Testis (tissue), 2 donors: Measurements from ENCODE around the gene KMT5B.

Experiments used
- POLR2A ChIP-seq: fragments of 450-650 bp; IDR thresholded peaks from one replicate; pipeline ENCODE4 v1.6.1; 2017; ENCODE audit warnings: antibody characterized with exemption, mild to moderate bottlenecking, moderate library complexity
- TF ChIP-seq, protein P1 (sequence below), 3 experiments: fragments of 450-650 bp in 2 of 3; fragments of 200-600 bp in 1 of 3; sonication (generic) in 1 of 3; IDR thresholded peaks; one replicate each; pipeline ENCODE4 v1.5.1; 2016 to 2019; ENCODE audit warnings: antibody characterized with exemption in 3 of 3, mild to moderate bottlenecking in 2 of 3, moderate library complexity in 1 of 3

GRCh38 chr11:68159161-68159560 is 53.9 kb downstream of the KMT5B start:
- TF ChIP-seq, protein P1, sequence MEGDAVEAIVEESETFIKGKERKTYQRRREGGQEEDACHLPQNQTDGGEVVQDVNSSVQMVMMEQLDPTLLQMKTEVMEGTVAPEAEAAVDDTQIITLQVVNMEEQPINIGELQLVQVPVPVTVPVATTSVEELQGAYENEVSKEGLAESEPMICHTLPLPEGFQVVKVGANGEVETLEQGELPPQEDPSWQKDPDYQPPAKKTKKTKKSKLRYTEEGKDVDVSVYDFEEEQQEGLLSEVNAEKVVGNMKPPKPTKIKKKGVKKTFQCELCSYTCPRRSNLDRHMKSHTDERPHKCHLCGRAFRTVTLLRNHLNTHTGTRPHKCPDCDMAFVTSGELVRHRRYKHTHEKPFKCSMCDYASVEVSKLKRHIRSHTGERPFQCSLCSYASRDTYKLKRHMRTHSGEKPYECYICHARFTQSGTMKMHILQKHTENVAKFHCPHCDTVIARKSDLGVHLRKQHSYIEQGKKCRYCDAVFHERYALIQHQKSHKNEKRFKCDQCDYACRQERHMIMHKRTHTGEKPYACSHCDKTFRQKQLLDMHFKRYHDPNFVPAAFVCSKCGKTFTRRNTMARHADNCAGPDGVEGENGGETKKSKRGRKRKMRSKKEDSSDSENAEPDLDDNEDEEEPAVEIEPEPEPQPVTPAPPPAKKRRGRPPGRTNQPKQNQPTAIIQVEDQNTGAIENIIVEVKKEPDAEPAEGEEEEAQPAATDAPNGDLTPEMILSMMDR (IDR thresholded peaks at IDR 0.05), result no peak
- TF ChIP-seq POLR2A, result no peak
